ENCODE measurements around the gene HCCS.

Gene HCCS

DNA sequence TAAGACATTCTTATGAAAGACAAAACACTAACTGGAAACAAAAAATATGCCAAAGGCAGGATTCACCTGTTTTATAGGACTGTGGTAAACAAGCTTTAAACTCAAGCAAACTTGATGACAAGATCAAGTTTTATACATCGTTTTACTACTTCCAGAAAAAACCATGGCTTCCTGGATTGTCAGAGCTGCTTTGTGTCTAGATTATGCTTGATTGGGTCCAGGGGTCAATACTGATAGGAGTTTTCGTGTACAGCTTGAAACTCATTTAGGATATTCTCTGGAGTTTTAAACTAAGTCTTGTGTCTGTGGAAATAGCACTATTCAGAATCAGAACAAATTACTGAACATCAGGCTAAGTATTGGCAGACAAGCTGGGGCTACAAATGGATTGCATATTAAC is 13.0 kb downstream of the HCCS start:
- no peak for DNase-seq

GRCh38 chrX:11125060-11125459 is 13.9 kb downstream of the HCCS start:
- no peak for DNase-seq

GRCh38 chrX:11129534-11130105 is 18.5 kb downstream of the HCCS start:
- DNase-seq: no peak

DNA sequence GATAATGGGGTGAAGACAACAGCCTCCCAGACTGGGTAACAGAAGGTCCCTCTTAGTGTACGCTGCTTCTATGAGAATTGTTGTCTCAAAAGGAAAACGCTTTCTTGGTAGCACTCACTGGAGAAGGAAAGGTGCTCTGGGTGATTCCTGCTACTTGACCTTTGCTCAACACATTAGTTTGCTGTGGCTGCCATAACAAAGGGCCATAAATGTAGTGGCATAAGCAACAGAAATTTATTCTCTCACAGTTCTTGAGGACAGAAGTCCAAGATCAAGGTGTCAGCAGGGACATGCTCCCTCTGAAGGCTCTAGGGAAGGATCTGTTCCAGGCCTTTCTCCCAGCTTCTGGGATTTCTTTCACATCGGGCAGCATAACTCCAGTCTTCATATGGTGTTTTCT is 19.0 kb downstream of the HCCS start:
- no peak for DNase-seq

DNA sequence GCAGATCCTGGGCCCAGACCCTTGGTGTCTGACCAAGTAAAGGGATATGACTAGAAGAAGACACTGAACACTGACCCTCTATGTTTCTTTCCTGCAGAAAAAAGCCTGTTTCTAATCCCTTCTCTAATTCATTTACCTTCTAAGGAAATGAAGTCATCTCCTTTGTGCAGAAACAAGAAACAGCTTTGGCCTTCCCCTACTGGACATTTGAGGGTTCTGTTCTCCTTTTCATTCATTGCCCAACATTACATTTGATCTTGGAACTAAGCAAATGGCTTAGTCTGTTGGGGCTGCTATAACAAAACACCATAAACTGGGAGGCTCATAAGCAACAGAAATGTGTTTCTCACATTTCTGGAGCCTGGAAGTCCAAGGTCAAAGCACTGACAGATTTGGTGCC is 20.0 kb downstream of the HCCS start:
- no peak for DNase-seq

- no peak for DNase-seq
Observed at GRCh38 chrX:11135564-11136185, 24.5 kb downstream of the HCCS start.

- no peak for DNase-seq
Observed at GRCh38 chrX:11137543-11138139, 26.5 kb downstream of the HCCS start.

DNA sequence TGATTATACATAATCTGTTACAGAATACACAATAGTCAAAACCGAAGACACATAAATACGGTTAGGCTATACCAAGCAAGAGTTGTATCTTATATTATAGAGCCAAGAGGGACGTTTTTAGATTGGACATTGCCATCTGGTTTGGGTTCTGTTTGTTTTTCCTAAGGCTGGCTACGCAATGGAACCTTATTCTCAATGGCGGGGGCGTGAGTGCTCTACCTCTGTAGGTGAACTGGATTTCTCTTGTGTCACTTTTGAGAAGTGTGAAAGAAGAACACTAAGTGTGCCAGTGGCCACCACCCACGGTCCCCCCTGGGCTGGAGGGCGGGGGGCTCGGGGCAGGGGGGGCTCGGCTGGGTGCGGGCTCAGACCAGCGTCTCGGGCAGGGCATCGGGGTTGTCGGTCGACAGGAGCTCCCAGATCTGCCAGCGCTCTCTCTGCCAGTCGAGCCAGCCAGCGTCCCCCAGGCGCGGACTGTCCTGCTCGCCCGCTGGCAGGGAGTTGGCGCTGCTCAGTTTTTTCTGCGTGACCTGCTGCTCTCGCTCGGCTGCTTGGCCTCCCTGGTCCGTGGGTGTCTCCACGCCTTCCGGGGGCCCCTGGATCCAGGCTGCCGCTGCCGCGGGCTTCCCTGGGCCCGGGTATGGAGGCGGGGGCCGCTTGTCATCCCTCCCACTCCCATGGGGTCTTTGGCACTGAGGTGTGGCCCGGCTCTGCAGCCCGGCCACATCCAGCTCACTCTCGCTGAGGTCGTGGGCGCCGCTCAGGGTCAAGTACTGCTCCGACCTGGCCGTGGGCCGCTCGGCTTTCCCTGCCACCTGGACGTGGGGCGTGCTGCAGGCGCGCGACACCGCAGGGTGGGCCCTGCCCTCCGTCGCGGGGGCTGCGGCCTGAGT is 27.6 kb downstream of the HCCS start:
- no peak for DNase-seq

GRCh38 chrX:11143931-11144678 is 33.0 kb downstream of the HCCS start:
- DNase-seq: peak; percentile 54

DNA sequence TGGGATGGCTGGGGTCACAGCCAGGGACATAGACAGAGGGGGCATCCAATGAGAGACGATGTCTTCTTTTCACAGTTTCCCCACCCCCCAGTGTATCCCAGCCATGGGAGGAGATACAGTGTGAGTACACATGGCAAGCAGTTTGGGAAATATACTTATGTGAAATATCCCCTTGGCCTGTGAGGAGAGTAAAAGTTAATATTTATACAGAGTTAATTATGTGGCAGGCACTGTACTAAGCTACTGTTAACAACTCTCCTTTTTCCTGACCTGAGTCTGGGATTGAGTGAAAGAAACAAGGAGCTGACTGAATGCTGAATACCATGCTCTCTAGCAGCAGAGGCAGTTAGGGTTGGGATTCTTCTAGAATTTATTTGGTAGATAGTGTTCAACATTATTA is 35.3 kb downstream of the HCCS start:
- DNase-seq: no peak

DNA sequence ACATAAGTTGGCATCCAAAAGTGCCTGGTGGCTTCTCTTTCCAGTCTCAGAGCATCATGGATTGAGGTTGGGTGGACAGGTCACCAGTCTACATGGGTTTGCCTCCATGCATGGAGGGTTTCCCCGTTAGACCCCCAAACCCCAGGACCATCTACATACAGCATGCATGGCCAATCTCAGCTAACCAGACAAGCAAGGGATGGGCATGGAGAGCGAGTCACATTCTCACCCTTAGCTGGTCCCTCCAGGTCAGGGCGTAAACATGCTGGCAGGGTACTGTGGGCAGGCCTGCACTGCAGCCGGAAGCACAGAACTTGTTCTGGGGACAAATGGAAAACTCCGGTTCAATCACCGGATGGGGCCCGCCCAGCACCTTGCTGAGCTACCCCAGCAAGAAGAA is 37.3 kb downstream of the HCCS start:
- DNase-seq: no peak

GRCh38 chrX:11151799-11152559 is 40.8 kb downstream of the HCCS start:
- DNase-seq: no peak

GRCh38 chrX:11159149-11159548 is 48.0 kb downstream of the HCCS start:
- DNase-seq: no peak

- no peak for DNase-seq
Observed at GRCh38 chrX:11164433-11164832, 53.3 kb downstream of the HCCS start.

GRCh38 chrX:11171956-11172355 is 60.8 kb downstream of the HCCS start:
- no peak for DNase-seq

DNA sequence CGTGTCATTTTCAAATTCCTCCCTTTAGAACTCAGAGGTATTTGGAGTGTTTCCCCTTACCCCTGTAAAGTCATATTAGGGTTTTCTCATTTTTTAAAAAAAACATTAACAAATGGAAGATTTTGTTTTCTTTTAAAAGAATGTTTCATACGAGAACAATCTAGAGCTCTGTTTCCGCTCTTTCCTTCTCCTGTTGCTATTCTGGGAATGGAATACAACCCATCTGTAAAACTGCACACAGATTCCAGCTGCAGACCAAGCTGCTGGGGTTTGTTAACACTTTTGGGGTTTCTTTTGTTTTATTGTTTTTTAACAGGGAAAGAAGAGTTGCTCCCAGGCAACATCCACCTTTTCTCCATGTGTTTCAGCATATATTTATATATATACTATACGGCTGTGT is 61.3 kb downstream of the HCCS start:
- DNase-seq: no peak
